Measurements from ENCODE around the gene LRMDA. TPM values are rescaled to one million over a fixed set of nuclear protein-coding genes. Genes with fewer than 3 reads are reported as not detected.
"Not testable (repeated sequence)": the region's sequence is repeated elsewhere in the genome, so short reads cannot be mapped to it uniquely, and the experiment has no call there.

The LRMDA gene
- total RNA-seq, 4 donors from 2014 or later = 1.4 to 23.1 (median 3.6) TPM

- Histone ChIP-seq H3K27ac (no peak overlapping the region), H3K4me1 (no peaks in the 10 kb centered on the region), H3K36me3 (no peaks in the 10 kb centered on the region), H3K27me3 (no peaks in the 10 kb centered on the region), H3K9me3 (no peaks in the 10 kb centered on the region), H3K4me3 (no peak overlapping the region)
- no peak for DNase-seq
- TF ChIP-seq CTCF (IDR thresholded peaks at IDR 0.05) (no peak), POLR2A (IDR thresholded peaks at IDR 0.05) (no peak)
Measured at GRCh38 chr10:76139431-76139830, 708.0 kb downstream of the LRMDA start.

- no peaks in the 10 kb centered on the region for H3K36me3 ChIP-seq
Measured at GRCh38 chr10:76141376-76141775, 710.0 kb downstream of the LRMDA start.

GRCh38 chr10:76148217-76148616 is 716.8 kb downstream of the LRMDA start:
- not testable (repeated sequence) for H3K9me3 ChIP-seq, H3K4me1 ChIP-seq, H3K27me3 ChIP-seq, H3K36me3 ChIP-seq, H3K4me3 ChIP-seq, DNase-seq, H3K27ac ChIP-seq

More at GRCh38 chr10:76141376-76141775, 710.0 kb downstream of the LRMDA start:
- TF ChIP-seq CTCF (IDR thresholded peaks at IDR 0.05) (no peak), POLR2A (IDR thresholded peaks at IDR 0.05) (no peak)
- H3K9me3 ChIP-seq = no peaks in the 10 kb centered on the region
- no peak overlapping the region for H3K4me3 ChIP-seq
- H3K27me3 ChIP-seq = no peaks in the 10 kb centered on the region
- no peaks in the 10 kb centered on the region for H3K4me1 ChIP-seq
- no peak for DNase-seq
- no peak overlapping the region for H3K27ac ChIP-seq

- Histone ChIP-seq H3K27ac (no peak overlapping the region), H3K9me3 (no peaks in the 10 kb centered on the region), H3K27me3 (no peaks in the 10 kb centered on the region), H3K4me1 (no peaks in the 10 kb centered on the region), H3K36me3 (no peaks in the 10 kb centered on the region), H3K4me3 (no peak overlapping the region)
- no peak for DNase-seq
- no peak for TF ChIP-seq POLR2A (IDR thresholded peaks at IDR 0.05)
- TF ChIP-seq CTCF (IDR thresholded peaks at IDR 0.05) = no peak
Measured at GRCh38 chr10:76149182-76149581, 717.8 kb downstream of the LRMDA start.

- no peaks in the 10 kb centered on the region for H3K4me1 ChIP-seq
- no peak overlapping the region for H3K4me3 ChIP-seq
- H3K9me3 ChIP-seq = no peaks in the 10 kb centered on the region
- no peak overlapping the region for H3K27ac ChIP-seq
- no peak for TF ChIP-seq CTCF (IDR thresholded peaks at IDR 0.05)
- TF ChIP-seq POLR2A (IDR thresholded peaks at IDR 0.05) = no peak
- H3K36me3 ChIP-seq = no peaks in the 10 kb centered on the region
- no peaks in the 10 kb centered on the region for H3K27me3 ChIP-seq
- DNase-seq = no peak
Measured at GRCh38 chr10:76149602-76150138, 718.2 kb downstream of the LRMDA start.

GRCh38 chr10:76150139-76150875 is 718.9 kb downstream of the LRMDA start:
- no peak for TF ChIP-seq CTCF (IDR thresholded peaks at IDR 0.05)
- TF ChIP-seq POLR2A (IDR thresholded peaks at IDR 0.05) = no peak
- H3K4me3 ChIP-seq = no peak overlapping the region
- H3K9me3 ChIP-seq = no peaks in the 10 kb centered on the region
- H3K27ac ChIP-seq = no peak overlapping the region
- H3K4me1 ChIP-seq = no peaks in the 10 kb centered on the region
- DNase-seq = no peak
- no peaks in the 10 kb centered on the region for H3K36me3 ChIP-seq
- H3K27me3 ChIP-seq = no peaks in the 10 kb centered on the region
